ENCODE measurements around the gene RLN1.
"Not testable (repeated sequence)": the region's sequence is repeated elsewhere in the genome, so short reads cannot be mapped to it uniquely, and the experiment has no call there.

Gene RLN1

DNA sequence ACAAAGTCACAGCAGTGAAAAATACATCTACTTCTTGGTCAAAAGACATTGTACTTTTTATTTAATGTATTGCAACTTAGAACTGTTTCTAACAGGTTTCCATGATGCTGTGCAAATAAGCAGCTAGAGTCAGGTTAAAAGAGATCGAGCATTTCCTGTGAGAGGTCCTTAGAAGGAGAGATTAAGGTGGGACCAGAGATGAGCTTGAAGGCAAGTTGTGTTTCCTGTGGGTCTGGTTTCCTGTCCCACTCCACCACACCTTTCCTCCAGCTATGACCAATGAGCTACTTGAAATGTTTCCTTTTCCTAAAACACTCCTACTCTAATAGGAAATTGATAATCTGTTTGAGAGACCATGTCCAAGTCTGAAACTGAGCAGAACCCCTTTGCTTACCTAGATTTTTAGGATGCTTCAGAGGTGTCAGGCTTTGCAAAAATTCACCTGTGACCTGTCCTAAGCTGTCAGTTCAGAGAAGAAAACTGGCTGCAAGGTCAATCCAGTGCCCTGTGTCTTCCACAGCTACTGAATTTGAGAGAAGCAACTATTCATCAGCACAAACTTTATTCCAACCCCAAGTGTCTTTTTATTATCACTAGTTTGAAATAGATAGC, 13.1 kb upstream of the RLN1 start:
- no peak for DNase-seq (ENCODE audit: low spot score)

GRCh38 chr9:5336688-5337087, 3.0 kb downstream of the RLN1 start:
- TF ChIP-seq, protein P1, sequence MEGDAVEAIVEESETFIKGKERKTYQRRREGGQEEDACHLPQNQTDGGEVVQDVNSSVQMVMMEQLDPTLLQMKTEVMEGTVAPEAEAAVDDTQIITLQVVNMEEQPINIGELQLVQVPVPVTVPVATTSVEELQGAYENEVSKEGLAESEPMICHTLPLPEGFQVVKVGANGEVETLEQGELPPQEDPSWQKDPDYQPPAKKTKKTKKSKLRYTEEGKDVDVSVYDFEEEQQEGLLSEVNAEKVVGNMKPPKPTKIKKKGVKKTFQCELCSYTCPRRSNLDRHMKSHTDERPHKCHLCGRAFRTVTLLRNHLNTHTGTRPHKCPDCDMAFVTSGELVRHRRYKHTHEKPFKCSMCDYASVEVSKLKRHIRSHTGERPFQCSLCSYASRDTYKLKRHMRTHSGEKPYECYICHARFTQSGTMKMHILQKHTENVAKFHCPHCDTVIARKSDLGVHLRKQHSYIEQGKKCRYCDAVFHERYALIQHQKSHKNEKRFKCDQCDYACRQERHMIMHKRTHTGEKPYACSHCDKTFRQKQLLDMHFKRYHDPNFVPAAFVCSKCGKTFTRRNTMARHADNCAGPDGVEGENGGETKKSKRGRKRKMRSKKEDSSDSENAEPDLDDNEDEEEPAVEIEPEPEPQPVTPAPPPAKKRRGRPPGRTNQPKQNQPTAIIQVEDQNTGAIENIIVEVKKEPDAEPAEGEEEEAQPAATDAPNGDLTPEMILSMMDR (IDR thresholded peaks at IDR 0.05; ENCODE audit: extremely low read depth, missing control alignments) = no peak
- DNase-seq (ENCODE audit: low spot score) = no peak

More for the DNA sequence above, 13.1 kb upstream of the RLN1 start:
- TF ChIP-seq, protein P1 (IDR thresholded peaks at IDR 0.05; ENCODE audit: extremely low read depth, missing control alignments) = no peak

DNA sequence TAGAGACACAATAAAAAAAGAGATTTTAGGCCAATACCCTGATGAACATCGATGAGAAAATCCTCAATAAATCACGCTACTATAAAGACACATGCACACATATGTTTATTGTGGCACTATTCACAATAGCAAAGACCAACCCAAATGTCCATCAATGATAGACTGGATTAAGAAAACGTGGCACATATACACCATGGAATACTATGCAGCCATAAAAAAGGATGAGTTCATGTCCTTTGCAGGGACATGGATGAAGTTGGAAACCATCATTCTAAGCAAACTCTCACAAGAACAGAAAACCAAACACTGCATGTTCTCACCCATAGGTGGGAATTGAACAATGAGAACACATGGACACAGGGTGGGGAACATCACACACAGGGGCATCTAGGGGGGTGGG, 8.4 kb downstream of the RLN1 start:
- not testable (repeated sequence) for DNase-seq (ENCODE audit: low spot score)

- no peak for DNase-seq (ENCODE audit: low spot score)
Observed at GRCh38 chr9:5326893-5327548, 12.7 kb downstream of the RLN1 start.

GRCh38 chr9:5326187-5326586, 13.5 kb downstream of the RLN1 start:
- DNase-seq (ENCODE audit: low spot score) = no peak
- TF ChIP-seq, protein P1 (IDR thresholded peaks at IDR 0.05; ENCODE audit: extremely low read depth, missing control alignments) = no peak

More at GRCh38 chr9:5326893-5327548, 12.7 kb downstream of the RLN1 start:
- TF ChIP-seq, protein P1 (IDR thresholded peaks at IDR 0.05; ENCODE audit: extremely low read depth, missing control alignments) = no peak

GRCh38 chr9:5321601-5322000, 18.1 kb downstream of the RLN1 start:
- not testable (repeated sequence) for DNase-seq (ENCODE audit: low spot score)

DNA sequence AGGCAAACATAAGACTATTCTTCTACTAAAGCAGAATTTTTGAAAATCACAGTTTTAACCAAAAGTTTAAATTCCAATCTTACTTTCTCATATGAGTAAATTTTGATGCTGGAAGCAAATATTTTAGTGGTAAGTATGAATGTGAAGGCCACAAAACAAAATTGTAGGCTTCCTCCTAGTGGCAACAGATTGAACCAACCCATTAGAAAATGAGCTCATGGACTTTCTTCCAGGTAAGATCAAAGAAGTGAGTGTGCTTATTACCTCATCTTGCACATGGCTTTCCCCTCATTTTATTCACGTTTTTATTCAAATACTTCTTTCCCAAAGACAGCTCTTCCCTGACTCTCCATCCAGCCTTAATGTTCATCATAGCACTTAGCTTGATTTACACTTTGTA, 18.6 kb downstream of the RLN1 start:
- TF ChIP-seq, protein P1 (IDR thresholded peaks at IDR 0.05; ENCODE audit: extremely low read depth, missing control alignments) = no peak
- DNase-seq (ENCODE audit: low spot score) = no peak

- not testable (repeated sequence) for DNase-seq (ENCODE audit: low spot score)
Observed at GRCh38 chr9:5316406-5316805, 23.3 kb downstream of the RLN1 start.

DNA sequence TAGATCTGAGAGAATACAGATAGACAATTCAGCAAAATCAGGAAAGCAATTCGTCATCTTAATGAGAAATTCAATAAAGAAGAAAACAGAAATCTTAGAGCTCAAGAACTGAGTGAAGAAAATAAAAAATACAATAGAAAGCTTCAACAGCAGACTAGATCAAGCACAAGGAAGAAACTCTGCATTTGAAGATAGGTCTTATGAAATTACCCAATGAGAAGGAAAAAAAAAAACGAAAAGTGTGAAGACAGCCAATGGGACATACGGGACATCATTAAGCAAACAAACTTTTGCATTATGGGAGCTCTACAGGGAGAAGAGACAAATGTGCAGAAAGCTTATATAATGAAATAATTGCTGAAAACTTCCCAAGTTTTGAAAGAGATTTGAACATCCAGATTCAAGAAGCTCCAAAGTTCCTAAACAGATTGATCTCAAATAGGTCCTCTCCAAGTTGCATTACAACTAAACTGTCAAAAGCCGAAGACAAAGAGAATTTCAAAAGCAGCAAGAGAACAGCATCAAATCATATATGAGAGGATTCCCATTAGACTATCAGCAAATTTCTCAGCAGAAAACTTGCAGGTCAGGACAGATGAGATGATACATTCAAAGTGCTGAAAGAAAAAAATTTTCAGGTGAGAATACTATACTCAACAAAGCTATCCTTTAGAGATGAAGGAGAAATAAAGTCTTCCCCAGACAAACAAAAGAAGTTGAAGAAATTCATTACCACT, 24.3 kb downstream of the RLN1 start:
- TF ChIP-seq, protein P1 (IDR thresholded peaks at IDR 0.05; ENCODE audit: extremely low read depth, missing control alignments) = no peak
- no peak for DNase-seq (ENCODE audit: low spot score)
